Measurements from ENCODE around the gene CDH4. TPM values are rescaled to one million over a fixed set of nuclear protein-coding genes. Genes with fewer than 3 reads are reported as not detected.

Gene CDH4
- total and polyA plus RNA-seq, 2 of the 8 experiments (the other 6 are each of a cell fraction or from before 2014, with no cell fraction given) = 4.3 to 7.9 TPM

DNA sequence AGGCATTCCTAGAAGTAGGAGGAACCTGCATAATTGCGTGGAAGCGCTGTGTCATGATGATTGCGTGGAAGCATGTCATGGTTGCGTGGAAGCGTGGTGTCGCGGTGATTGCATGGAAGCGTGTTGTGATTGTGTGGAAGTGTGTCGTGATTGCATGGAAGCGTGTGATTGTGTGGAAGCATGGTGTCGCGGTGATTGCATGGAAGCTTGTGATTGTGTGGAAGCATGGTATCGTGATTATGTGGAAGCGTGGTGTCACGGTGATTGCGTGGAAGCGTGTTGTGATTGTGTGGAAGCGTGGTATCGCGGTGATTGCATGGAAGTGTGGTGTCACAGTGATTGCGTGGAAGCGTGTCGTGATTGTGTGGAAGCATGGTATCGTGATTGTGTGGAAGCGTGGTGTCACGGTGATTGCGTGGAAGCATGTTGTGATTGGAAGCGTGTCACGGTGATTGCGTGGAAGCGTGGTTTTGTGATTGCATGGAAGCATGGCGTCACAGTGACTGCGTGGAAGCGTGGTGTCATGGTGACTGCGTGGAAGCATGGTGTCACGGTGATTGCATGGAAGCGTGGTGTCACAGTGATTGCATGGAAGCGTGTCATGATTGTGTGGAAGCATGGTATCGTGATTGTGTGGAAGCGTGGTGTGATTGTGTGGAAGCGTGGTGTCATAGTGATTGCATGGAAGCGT lies 667.8 kb downstream of the CDH4 start (continued):
- TF ChIP-seq, protein P1, sequence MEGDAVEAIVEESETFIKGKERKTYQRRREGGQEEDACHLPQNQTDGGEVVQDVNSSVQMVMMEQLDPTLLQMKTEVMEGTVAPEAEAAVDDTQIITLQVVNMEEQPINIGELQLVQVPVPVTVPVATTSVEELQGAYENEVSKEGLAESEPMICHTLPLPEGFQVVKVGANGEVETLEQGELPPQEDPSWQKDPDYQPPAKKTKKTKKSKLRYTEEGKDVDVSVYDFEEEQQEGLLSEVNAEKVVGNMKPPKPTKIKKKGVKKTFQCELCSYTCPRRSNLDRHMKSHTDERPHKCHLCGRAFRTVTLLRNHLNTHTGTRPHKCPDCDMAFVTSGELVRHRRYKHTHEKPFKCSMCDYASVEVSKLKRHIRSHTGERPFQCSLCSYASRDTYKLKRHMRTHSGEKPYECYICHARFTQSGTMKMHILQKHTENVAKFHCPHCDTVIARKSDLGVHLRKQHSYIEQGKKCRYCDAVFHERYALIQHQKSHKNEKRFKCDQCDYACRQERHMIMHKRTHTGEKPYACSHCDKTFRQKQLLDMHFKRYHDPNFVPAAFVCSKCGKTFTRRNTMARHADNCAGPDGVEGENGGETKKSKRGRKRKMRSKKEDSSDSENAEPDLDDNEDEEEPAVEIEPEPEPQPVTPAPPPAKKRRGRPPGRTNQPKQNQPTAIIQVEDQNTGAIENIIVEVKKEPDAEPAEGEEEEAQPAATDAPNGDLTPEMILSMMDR (IDR thresholded peaks at IDR 0.05; ENCODE audit: control extremely low read depth in 1 of 3, insufficient read depth in 1 of 3, low read depth in 1 of 3, low read length in 3 of 3) = no peak
- TF ChIP-seq, protein P2, sequence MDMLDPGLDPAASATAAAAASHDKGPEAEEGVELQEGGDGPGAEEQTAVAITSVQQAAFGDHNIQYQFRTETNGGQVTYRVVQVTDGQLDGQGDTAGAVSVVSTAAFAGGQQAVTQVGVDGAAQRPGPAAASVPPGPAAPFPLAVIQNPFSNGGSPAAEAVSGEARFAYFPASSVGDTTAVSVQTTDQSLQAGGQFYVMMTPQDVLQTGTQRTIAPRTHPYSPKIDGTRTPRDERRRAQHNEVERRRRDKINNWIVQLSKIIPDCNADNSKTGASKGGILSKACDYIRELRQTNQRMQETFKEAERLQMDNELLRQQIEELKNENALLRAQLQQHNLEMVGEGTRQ (IDR thresholded peaks at IDR 0.05; ENCODE audit: low read length) = no peak
- no peak for TF ChIP-seq SAP30 (IDR thresholded peaks at IDR 0.05; ENCODE audit: insufficient read depth, insufficient replicate concordance, low read length)

Data from H1 (cell line).